A673 (cell line): Measurements from ENCODE around the gene CDC25A. TPM values are rescaled to one million over a fixed set of nuclear protein-coding genes. Genes with fewer than 3 reads are reported as not detected.

Source experiments
- BruUV-seq: library from RNA; stranded (reverse); fragments of 400-500 nt; replicated peaks from 2 replicates; lab custom pipeline; 2021; lab: Mats Ljungman, UMichigan
- CTCF ChIA-PET: fragments of 300-600 bp; sonication (Branson Sonifier 250); formaldehyde crosslinking; loops from one replicate; lab custom pipeline; 2022; ENCODE audit warnings: antibody characterized with exemption; lab: Charles Lee
- POLR2A ChIA-PET: fragments of 300-600 bp; sonication (Branson Sonifier 250); formaldehyde crosslinking; loops from one replicate; lab custom pipeline; 2022; ENCODE audit warnings: antibody characterized with exemption; ENCODE audit not compliant: low non-redundant PET; lab: Charles Lee
- DNase-seq: peaks from one replicate; pipeline ENCODE4 v3.0.0-alpha.2; 2015; ENCODE audit warnings: low spot score
- H3K27ac ChIP-seq: fragments of 200-600 bp; sonication (generic); 2 replicates; pipeline ENCODE4 v1.5.1; 2016; ENCODE audit warnings: mixed run types, low read depth, mild to moderate bottlenecking, mixed read lengths, antibody characterized with exemption, low read length; ENCODE audit not compliant: poor library complexity, severe bottlenecking
- H3K27me3 ChIP-seq: fragments of 200-600 bp; sonication (generic); replicated peaks from 2 replicates; pipeline ENCODE4 v1.6.1; 2017; ENCODE audit warnings: mixed run types, low read depth, mild to moderate bottlenecking, mixed read lengths, antibody characterized with exemption, low read length; ENCODE audit not compliant: insufficient read depth, poor library complexity
- H3K36me3 ChIP-seq: fragments of 200-600 bp; sonication (generic); 2 replicates; pipeline ENCODE4 v1.6.1; 2016; ENCODE audit warnings: mixed run types, mild to moderate bottlenecking, mixed read lengths, antibody characterized with exemption, low read length; ENCODE audit not compliant: insufficient read depth, poor library complexity, severe bottlenecking
- H3K4me1 ChIP-seq: fragments of 200-600 bp; sonication (generic); 2 replicates; pipeline ENCODE4 v1.6.1; 2017; ENCODE audit warnings: mixed run types, mild to moderate bottlenecking, mixed read lengths, antibody characterized with exemption, low read length; ENCODE audit not compliant: insufficient read depth, poor library complexity, severe bottlenecking
- H3K4me3 ChIP-seq: fragments of 200-600 bp; sonication (generic); 2 replicates; pipeline ENCODE4 v1.5.1; 2016; ENCODE audit warnings: low read depth, mixed run types, mild to moderate bottlenecking, mixed read lengths, low read length; ENCODE audit not compliant: poor library complexity, severe bottlenecking
- H3K9me3 ChIP-seq: fragments of 200-600 bp; sonication (generic); 2 replicates; pipeline ENCODE4 v1.6.1; 2016; ENCODE audit warnings: mixed run types, low read depth, mild to moderate bottlenecking, mixed read lengths, antibody characterized with exemption, low read length; ENCODE audit not compliant: poor library complexity, severe bottlenecking
- EZH2 ChIP-seq: fragments of 200-600 bp; sonication (generic); IDR thresholded peaks from 2 replicates; pipeline ENCODE4 v1.6.1; 2017; ENCODE audit warnings: borderline replicate concordance, low read depth, mild to moderate bottlenecking, mixed read lengths, antibody characterized with exemption, low read length; ENCODE audit not compliant: poor library complexity, severe bottlenecking
- intact Hi-C: fragments of 100-400 bp; cut with micrococcal nuclease; formaldehyde crosslinking; loops from one replicate; pipeline ENCODE4 v1.10.0; 2022; ENCODE audit not compliant: unreplicated experiment
- total RNA-seq: library from RNA; stranded (reverse); gene quantifications from 2 replicates; pipeline ENCODE4 v1.2.3, GENCODE V29; 2021
- TF ChIP-seq, protein P1 (sequence below): fragments of 300-800, 200-600 bp; sonication (generic); conservative IDR thresholded peaks from 2 replicates; pipeline ENCODE4 v1.5.1; 2017; ENCODE audit warnings: low read depth, mild to moderate bottlenecking, antibody characterized with exemption, low read length, moderate library complexity, mixed read lengths

CDC25A gene
- total RNA-seq, 1 experiment from 2014 or later: 34.6 TPM

DNA sequence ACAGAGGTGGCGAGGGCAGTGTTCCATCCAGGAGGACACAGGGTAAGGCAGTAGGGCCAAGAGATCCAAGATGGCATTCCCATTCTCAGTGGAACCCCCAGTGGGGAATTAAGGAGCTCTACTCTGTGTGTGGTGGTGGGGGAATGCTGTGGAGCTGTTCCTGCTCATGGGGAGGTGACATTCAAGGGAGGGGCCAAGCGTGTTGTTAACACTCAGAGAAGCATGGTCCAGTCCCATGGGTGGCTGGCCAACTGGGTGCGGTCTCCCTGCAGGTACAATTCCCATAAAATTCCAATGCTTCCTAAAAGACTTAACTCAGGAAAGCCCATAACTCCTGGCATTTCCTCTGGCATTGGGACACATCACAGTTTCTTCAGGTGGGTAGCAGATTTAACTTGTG, 37.4 kb upstream of the CDC25A start:
- ChIA-PET POLR2A (no interaction called here), CTCF (interaction anchor here (0.5 kb wide), 1 partner anchor 324 kb away, joined by 3 read pairs; no protein-coding TSS in a partner anchor)
- Histone ChIP-seq H3K36me3 (no peaks in the 10 kb centered on the region), H3K4me1 (no peaks in the 10 kb centered on the region), H3K4me3 (no peak overlapping the region), H3K9me3 (no peaks in the 10 kb centered on the region), H3K27me3 (no peaks in the 10 kb centered on the region), H3K27ac (no peak overlapping the region)
- TF ChIP-seq, protein P1, sequence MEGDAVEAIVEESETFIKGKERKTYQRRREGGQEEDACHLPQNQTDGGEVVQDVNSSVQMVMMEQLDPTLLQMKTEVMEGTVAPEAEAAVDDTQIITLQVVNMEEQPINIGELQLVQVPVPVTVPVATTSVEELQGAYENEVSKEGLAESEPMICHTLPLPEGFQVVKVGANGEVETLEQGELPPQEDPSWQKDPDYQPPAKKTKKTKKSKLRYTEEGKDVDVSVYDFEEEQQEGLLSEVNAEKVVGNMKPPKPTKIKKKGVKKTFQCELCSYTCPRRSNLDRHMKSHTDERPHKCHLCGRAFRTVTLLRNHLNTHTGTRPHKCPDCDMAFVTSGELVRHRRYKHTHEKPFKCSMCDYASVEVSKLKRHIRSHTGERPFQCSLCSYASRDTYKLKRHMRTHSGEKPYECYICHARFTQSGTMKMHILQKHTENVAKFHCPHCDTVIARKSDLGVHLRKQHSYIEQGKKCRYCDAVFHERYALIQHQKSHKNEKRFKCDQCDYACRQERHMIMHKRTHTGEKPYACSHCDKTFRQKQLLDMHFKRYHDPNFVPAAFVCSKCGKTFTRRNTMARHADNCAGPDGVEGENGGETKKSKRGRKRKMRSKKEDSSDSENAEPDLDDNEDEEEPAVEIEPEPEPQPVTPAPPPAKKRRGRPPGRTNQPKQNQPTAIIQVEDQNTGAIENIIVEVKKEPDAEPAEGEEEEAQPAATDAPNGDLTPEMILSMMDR: no peak
- no peak for TF ChIP-seq EZH2
- DNase-seq: no peak
- intact Hi-C loops: no loop called here
- BruUV-seq: no TSS peak

DNA sequence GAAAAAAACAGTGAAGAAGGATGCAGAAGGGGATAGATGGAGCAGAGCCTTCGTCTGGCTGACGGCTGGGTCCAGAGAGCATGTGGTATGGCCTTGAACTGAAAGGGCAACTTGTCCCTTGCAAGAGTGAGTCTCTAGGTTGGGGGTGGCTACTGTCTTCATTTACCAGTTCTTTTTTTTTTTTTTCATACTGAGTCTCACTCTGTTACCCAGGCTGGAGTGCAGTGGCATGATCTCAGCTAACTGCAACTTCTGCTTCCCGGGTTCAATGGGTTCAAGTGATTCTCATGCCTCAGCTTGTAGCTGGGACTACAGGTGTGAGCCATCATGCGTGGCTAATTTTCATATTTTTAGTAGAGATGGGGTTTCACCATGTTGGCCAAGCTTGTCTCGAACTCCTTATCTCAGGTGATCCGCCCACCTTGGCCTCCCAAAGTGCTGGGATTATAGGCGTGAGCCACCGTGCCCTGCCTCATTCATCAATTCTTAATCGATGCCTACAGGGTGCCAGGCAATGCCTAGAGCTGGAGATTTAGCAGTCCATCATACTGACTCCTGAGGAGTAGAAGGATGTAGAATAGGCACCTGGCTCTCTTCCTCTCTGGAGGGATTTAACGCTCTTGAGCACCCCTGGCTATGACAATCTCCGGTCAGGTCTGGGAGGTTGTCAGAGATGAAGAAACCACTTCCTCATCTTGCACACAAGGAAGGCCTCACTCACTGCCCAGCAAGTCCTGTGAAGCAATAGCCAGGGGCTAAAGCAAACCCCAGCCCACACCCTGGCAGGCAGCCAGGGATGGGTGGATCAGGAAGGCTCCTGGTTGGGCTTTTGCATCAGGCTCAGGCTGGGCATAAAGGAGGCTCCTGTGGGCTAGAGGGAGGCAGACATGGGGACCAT, 34.6 kb upstream of the CDC25A start, which contains the start of gene CAMP:
CAMP (plus strand) TSS at position 880 of the 898 bp plus-strand sequence; CDS start at position 897, 17 bp downstream.
- intact Hi-C loops: no loop called here
- H3K36me3 ChIP-seq: no peaks in the 10 kb centered on the region
- H3K4me1 ChIP-seq: no peaks in the 10 kb centered on the region
- CTCF ChIA-PET: no interaction called here
- no TSS peak for BruUV-seq
- no peak for TF ChIP-seq EZH2
- TF ChIP-seq, protein P1: no peak
- DNase-seq: no peak
- POLR2A ChIA-PET: no interaction called here
- H3K9me3 ChIP-seq: no peaks in the 10 kb centered on the region
- no peak within 1 kb of the TSS for H3K27ac ChIP-seq
- H3K27me3 ChIP-seq: no peaks in the 10 kb centered on the region
- H3K4me3 ChIP-seq: no peak within 1 kb of the TSS

DNA sequence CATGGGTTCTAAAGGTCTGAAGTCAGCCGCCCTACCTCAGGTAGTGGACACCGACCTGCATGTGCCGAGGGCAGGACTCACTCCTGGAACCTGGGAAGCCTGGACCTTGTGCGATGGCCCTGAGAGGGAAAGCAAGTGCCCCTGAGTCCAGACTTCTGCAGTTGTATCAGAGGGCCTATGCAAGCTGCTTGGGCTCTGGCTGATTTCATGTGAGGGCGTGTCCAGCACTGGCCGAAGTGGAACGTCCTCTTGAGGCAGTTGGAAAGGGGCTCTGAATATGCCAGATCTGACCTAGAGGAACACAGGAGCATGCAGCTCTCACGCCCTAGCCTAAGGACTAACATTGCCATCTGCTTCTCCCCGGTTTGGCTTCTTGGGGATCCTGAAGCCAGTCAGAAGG, 32.5 kb upstream of the CDC25A start:
- Histone ChIP-seq H3K4me3 (no peak overlapping the region), H3K9me3 (no peaks in the 10 kb centered on the region), H3K4me1 (no peaks in the 10 kb centered on the region), H3K27me3 (no peaks in the 10 kb centered on the region), H3K36me3 (no peaks in the 10 kb centered on the region), H3K27ac (no peak overlapping the region)
- ChIA-PET CTCF (no interaction called here), POLR2A (no interaction called here)
- intact Hi-C loops: no loop called here
- TF ChIP-seq EZH2: no peak
- TF ChIP-seq, protein P1: no peak
- DNase-seq: no peak
- no TSS peak for BruUV-seq
